Activated T-cell treated with anti-CD3 and anti-CD28 coated beads for 1 hour (primary cell): ENCODE results near the gene PTPN21.
"Not testable (repeated sequence)": the region's sequence is repeated elsewhere in the genome, so short reads cannot be mapped to it uniquely, and the experiment has no call there.

Experiments
- DNase-seq: peaks from one replicate; pipeline ENCODE4 v3.0.0-alpha.2; 2020; ENCODE audit warnings: low read depth

The PTPN21 gene

GRCh38 chr14:88551980-88552431 is 2.8 kb downstream of the PTPN21 start:
- no peak for DNase-seq

- peak; percentile 26 for DNase-seq
Observed at GRCh38 chr14:88551094-88551870, 3.5 kb downstream of the PTPN21 start.

- DNase-seq = no peak
Observed at GRCh38 chr14:88550078-88550477, 4.7 kb downstream of the PTPN21 start.

GRCh38 chr14:88547386-88547780 is 7.4 kb downstream of the PTPN21 start:
- DNase-seq = no peak

GRCh38 chr14:88546621-88547385 is 8.0 kb downstream of the PTPN21 start:
- DNase-seq = no peak

GRCh38 chr14:88545256-88545655 is 9.6 kb downstream of the PTPN21 start:
- DNase-seq = no peak

- no peak for DNase-seq
Observed at GRCh38 chr14:88542857-88543795, 11.7 kb downstream of the PTPN21 start.

- DNase-seq = no peak
Observed at GRCh38 chr14:88541324-88541723, 13.5 kb downstream of the PTPN21 start.

GRCh38 chr14:88535813-88536212 is 19.0 kb downstream of the PTPN21 start:
- DNase-seq = no peak

GRCh38 chr14:88535149-88535548 is 19.7 kb downstream of the PTPN21 start:
- no peak for DNase-seq

GRCh38 chr14:88533064-88533602 is 21.7 kb downstream of the PTPN21 start:
- no peak for DNase-seq

GRCh38 chr14:88529889-88530288 is 24.9 kb downstream of the PTPN21 start:
- DNase-seq = not testable (repeated sequence)

GRCh38 chr14:88522393-88522792 is 32.4 kb downstream of the PTPN21 start:
- no peak for DNase-seq

- no peak for DNase-seq
Observed at GRCh38 chr14:88521818-88522217, 33.0 kb downstream of the PTPN21 start.

GRCh38 chr14:88519907-88520306 is 34.9 kb downstream of the PTPN21 start:
- no peak for DNase-seq

- no peak for DNase-seq
Observed at GRCh38 chr14:88518592-88519512, 36.0 kb downstream of the PTPN21 start.

- no peak for DNase-seq
Observed at GRCh38 chr14:88516861-88517357, 37.9 kb downstream of the PTPN21 start.

GRCh38 chr14:88515499-88516221 is 39.1 kb downstream of the PTPN21 start:
- DNase-seq = no peak

- DNase-seq = no peak
Observed at GRCh38 chr14:88507208-88507607, 47.6 kb downstream of the PTPN21 start.

GRCh38 chr14:88505621-88506020 is 49.2 kb downstream of the PTPN21 start:
- no peak for DNase-seq
